GM21576 (cell line): Measurements from ENCODE around the gene FAM47E.

ENCODE experiments used
- ATAC-seq: cut with Tn5 transposase; IDR thresholded peaks from one replicate; pipeline ENCODE4 v1.9.1; 2021; ENCODE audit warnings: mild to moderate bottlenecking, moderate library complexity; ENCODE audit not compliant: unreplicated experiment

The FAM47E gene

GRCh38 chr4:76326515-76326914 lies 75.0 kb downstream of the FAM47E start:
- no peak for ATAC-seq
